Articular chondrocyte of knee joint (primary cell): ENCODE data around the gene SUCO. TPM values are rescaled to one million over a fixed set of nuclear protein-coding genes. Genes with fewer than 3 reads are reported as not detected.

ENCODE experiments used
- small RNA-seq: library from RNA; depleted of rRNA; stranded (forward); fragments of <200 nt; gene quantifications from one replicate; pipeline ENCODE3, GENCODE V24; 2012
- total RNA-seq: library from RNA; depleted of rRNA; stranded (reverse); fragments of >200 nt; gene quantifications from 2 replicates; pipeline ENCODE4 v1.2.3, GENCODE V29; 2012

Gene SUCO, protein sequence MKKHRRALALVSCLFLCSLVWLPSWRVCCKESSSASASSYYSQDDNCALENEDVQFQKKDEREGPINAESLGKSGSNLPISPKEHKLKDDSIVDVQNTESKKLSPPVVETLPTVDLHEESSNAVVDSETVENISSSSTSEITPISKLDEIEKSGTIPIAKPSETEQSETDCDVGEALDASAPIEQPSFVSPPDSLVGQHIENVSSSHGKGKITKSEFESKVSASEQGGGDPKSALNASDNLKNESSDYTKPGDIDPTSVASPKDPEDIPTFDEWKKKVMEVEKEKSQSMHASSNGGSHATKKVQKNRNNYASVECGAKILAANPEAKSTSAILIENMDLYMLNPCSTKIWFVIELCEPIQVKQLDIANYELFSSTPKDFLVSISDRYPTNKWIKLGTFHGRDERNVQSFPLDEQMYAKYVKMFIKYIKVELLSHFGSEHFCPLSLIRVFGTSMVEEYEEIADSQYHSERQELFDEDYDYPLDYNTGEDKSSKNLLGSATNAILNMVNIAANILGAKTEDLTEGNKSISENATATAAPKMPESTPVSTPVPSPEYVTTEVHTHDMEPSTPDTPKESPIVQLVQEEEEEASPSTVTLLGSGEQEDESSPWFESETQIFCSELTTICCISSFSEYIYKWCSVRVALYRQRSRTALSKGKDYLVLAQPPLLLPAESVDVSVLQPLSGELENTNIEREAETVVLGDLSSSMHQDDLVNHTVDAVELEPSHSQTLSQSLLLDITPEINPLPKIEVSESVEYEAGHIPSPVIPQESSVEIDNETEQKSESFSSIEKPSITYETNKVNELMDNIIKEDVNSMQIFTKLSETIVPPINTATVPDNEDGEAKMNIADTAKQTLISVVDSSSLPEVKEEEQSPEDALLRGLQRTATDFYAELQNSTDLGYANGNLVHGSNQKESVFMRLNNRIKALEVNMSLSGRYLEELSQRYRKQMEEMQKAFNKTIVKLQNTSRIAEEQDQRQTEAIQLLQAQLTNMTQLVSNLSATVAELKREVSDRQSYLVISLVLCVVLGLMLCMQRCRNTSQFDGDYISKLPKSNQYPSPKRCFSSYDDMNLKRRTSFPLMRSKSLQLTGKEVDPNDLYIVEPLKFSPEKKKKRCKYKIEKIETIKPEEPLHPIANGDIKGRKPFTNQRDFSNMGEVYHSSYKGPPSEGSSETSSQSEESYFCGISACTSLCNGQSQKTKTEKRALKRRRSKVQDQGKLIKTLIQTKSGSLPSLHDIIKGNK (N-terminal part only)
- total RNA-seq, result 37.8 and 40.8 TPM in 2 replicates

DNA sequence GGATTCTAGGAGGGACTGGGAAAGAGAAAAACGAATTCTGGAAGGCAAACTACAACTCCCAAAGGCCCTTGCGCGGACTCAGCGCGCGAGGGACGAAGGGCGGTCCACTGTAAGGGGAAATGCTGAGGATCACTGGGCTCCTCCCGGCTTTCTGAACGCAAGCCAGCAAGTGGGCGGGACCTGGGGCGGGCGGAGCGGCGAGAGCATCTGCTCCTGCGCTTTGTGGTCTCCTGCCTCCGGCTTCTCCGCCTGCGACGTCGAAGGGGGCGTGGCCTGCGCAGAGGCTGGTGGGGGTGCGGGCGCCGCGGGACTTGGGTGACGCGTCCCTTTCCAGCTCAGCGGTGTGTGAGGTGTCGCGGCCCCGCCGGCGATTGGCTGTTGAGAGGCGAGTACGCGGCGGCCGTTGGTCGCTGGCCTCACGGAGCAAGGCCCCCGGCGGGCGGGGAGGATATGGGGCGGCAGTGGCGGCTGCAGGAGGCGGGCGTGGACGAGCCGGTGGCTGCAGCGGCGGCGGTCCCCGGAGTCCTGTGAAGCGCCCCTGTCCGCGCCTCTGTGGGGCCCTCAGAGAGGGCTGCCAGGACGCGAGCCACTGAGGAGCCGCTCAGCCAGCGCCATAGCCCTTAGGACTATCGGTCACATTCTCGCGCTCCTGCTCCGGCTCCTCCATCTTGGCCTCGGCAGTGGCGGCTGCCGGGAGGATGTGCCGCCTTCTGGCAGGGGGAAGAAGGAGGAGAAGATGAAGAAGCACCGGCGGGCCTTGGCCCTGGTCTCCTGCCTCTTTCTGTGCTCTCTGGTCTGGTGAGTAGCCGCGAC, at the start of gene SUCO:
TSS of gene SUCO (plus strand) at position 451 of the 813 bp plus-strand sequence. CDS start at position 737, 286 bp downstream.

GRCh38 chr1:172658871-172659453, 126.0 kb downstream of the SUCO start, which contains the start of gene FASLG:
TSS of gene FASLG (plus strand) at chr1:172659103. CDS start at chr1:172659202, 99 bp downstream.

Small RNA genes lying within 50 kb of the gene (small RNA-seq; reads per million reads assigned to genes)
- gene RNU6-693P, result not detected

Other genes with a start within 250 kb of the SUCO start
- not detected in 2 replicates for gene C1orf105, start 112.5 kb upstream of the SUCO start, total RNA-seq
- gene PIGC, start 89.1 kb upstream of the SUCO start, total RNA-seq, result 19.6 and 19.8 TPM in 2 replicates
- not detected in 2 replicates for gene FASLG, start 126.0 kb downstream of the SUCO start, total RNA-seq